Inflammatory macrophage (primary cell): ENCODE results near the gene SPG11.
"Not testable (repeated sequence)": the region's sequence is repeated elsewhere in the genome, so short reads cannot be mapped to it uniquely, and the experiment has no call there.

Source experiments
- DNase-seq, 2 donors: peaks; one replicate each; pipeline ENCODE4 v3.0.0-alpha.2; 2020 to 2022

SPG11 gene

DNA sequence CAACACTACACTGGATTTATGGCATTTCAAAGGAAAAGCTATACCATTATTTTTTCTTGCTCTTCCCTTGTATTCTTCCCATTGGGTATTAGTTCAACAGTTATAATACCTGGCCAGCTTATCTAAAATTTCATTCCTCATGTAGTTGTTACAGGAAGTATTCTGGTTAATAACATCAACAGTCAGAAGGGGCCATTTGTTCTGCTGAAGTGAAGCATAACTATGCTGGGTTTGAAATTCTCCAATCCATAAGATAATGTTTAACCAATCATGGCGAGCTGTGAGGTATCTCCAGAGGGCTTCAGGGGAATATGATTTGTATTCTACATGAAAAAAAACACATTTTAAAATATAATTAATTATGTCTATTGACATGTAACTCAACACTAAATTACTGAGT, 43.4 kb downstream of the SPG11 start:
- DNase-seq = no peak

DNA sequence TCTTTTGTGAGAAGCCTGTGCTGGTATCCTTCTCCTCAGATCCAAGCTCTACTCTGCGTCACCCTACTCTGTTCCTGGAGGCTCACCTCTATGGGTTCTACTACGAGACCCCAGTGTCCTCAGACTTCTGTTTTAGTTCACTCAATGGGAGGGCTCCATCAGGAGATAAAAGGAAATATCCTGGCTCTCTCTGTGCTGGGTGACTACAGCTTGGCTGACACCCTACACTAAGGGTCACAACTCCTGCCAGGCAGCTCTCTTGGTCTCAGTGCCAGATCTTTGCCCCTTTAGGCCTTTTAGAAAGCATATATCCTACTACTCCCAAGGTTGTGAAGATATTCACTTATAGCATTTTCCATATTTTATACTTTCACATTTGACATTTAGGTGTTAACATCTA, 46.5 kb downstream of the SPG11 start:
- DNase-seq = no peak

DNA sequence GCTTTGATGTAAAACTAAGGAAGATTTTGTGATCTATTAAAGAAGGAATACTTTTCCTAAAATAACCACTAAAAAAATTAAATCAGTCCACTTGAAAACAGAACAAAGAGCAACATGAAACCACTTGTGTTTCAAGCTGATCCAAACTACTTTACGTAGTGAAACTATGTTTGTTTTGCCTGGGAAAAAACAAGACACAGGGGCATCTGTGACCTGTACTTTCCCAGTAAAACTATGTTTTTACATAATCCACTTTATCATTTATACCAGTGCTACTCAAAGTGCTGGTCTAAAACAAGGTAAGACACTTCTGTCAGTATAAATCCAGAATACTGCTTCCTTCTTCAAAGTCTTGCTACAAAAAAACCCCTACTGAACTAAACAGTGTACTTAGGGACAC, 56.7 kb downstream of the SPG11 start:
- no peak for DNase-seq

DNA sequence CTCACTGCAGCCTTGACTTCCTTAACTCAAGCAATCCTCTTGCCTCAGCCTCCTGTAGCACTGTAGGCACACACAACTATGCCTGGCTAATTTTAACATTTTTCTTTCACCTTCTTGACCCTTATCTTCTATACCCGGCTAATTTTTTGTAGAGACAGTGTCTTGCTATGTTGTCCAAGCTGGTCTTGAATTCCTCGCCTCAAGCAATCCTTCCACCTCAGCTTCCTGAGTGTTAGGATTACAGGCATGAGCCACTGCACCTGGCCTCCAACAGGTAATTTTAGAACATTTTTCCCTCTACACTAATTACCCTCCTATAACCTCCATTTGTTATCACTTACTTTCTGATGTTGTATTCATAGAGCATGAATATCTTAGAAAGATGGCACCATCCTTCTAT, 60.3 kb downstream of the SPG11 start:
- no peak for DNase-seq

DNA sequence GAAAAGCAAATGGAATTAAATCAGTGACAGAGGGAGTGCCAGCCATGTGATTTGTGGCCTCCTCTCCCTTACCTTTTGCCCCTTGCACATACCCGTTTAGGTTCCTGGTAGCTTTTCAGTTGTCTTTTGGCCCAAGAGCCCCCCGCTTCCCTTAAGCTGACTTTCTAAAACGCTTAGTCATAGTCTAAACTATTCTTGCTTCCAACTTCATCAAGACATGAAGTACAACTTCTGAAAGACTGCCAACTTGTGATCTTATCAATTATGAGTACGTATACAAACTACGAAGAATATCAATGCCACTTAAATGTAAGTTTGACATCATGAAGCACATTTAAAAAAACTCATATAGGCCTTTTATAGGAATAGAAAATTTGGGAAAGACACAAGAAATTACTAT, 64.6 kb downstream of the SPG11 start:
- DNase-seq = no peak

DNA sequence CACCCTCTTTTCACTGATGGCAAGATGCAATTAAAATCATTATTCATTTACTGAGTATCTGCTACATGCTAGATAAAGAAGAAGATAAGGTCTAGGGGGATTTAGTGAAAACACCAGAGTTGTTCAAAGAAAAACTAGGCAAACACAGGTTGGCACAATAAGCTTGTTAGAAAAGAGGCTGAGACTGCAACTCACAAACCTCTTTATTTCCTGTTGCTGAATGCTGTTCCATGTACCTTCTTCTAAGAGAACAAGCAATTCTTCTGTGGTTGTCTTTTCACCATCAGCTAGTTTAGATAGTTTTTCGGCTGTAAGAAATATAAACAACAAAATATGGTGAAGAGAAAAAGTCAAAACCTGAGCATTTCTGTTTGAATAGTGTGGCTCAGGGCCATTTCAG, 65.4 kb downstream of the SPG11 start:
- DNase-seq = no peak

DNA sequence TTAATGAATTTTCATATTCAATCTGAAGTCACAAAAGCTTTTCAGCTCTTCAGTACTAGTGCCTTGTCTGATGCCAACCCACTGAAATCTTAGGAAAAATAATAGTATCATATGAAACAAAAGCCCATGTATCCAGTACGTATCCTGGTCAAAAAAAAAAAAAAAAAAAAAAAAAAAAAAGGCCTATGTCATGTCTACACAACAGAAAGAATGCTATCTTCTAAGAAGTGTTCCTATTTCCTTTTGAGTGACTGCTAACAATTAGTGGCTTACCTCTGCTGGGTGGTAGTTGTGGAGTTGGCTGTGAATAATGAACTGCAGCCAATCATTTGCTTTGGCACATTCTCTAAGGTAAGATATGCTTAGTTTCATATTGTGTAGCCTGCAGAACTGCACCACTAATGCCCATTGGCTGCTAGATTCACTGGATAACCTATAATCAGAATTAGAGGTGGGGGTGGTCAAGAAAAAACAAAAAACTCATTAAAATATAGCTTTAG, 66.9 kb downstream of the SPG11 start:
- no peak for DNase-seq

DNA sequence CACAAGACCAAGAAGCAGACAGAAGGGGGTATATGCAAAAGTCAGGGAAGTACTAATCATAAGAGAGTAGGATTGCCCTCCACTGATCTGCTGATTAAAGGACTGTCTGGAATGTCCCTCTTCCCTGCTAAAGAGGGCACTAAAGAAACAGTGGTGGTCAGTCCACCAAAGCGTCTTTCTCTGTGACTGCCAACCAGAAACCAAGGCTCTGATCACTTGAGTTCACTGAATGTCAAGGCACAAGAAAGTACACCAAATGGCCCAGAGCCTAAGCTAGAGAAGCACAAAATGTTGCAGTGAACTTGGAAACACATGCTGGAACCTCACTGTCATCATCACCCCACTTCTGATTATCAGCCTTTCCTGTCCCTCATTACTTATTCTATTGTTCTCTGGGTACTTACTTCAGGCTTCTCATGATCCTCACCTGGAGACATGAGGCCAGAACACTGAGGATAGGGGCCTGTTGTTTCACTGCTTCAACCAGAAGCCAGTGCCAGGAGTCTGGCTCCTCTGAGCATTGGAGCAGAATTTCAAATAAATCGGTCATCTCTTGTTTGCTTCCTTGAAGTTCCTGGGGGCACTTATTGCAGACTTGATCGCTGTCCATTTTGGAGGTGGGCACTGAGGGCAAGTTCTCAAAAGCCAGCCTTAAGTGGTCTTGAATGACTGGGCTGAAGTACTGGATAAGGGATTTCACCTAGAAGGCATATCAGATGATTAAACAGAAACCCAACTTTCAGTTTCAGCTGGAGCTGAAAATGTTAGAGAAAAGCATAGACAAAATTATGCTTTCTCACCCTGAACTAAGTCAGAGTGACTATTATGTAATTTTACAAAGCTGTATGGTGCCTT, 67.6 kb downstream of the SPG11 start:
- DNase-seq = no peak

DNA sequence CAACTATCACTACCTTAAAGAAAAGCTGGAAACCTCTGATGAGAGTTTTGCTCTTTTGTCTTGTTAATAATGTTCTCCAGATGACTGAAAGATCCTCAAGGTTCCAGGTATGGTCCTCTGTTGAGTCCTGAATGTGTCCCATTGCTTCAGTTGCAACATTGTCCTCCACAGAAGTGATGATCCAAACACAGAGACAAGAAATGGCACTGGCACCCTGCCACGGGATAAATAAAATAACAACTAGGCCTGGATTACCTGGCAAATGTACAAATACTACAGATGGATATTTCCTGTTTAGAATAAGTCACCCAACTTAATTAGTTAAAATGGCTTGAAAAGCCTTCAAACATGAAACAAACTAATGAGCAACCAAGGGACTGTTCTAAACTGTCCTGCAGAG, 68.2 kb downstream of the SPG11 start:
- no peak for DNase-seq

DNA sequence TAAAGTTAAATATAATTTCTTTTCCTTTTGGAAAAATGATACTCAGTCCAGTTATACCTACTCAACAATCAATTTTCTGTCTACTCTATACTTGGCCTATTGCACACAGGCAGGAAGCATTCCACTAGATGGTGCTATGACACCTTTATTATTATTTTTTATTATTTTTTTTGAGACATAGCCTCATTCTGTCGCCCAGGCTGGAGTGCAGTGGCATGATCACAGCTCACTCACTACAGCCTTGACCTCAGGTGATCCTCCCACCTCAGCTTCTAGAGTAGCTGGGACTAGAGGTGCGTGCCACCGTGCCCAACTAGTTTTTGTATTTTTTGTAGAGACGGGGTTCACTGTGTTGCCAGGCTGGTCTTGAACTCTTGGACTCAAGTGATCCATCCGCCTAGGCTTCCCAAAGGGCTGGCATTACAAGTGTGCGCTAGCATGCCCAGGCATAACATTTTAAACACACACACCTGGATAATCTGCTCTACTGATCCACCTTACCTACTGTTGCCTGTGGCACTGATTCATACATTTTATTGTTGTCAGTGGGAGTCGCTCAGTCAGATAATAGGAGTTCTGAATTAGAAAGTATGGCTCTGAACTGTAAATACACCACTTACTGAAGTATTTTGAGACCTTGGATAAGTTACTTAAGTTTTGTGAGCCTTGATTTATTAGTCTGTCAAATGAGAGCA, 70.3 kb downstream of the SPG11 start:
- peak; percentile 21 to 49 for DNase-seq

DNA sequence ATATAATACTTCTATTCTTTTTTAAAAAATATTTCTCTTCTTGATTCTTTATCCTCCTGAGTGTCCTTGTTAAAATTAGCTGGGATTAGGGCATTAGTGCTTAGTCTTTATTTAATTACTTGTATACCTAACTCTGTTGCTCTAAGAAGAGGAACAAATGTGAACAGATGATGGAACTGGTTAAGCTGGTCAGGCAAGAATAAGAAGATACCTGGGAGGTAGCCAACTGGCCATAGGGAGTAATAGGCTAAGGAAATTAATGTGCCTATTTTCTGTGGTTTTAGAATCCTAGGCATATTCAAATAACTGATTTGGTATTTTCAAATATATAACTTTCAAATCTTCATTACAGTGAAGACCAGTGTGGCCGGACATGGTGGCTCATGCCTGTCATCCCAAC, 72.1 kb downstream of the SPG11 start:
- DNase-seq = no peak

DNA sequence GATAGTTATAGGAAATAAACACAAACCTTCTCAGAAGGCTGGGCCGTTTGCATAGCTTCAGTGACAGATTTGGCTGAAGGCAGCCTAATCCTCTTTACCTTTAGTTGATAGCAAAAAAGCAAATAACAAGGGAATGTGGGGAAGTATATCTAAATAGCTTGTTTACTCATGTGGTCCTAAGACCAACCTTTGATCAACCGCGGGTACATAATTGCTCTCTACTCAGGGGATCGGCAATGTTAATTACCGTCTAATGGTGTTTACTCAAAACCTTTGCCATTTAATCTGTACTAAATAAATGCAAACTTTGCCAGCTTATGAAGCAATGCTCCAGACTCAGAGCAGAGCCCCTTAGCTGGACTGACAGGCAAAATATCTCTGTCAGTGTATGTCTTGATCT, 74.9 kb downstream of the SPG11 start:
- no peak for DNase-seq

DNA sequence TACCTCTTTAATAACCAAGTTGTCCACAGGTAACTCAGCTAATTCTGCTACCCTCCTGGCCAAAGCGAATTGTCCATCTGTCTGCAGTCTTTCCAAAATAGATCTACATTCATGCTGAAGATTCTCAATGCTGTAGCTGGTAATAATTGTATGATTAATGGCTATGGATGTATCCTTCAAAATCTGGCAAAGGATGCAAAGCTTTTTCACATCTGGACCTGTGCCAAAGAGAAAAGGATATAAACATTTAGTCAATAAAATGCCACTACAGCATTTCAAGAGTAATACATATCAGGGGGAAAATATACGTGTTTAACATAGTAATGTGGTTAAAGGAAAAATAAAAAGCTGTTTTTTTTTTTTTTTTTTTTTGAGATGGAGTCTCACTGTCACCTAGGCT, 77.8 kb downstream of the SPG11 start:
- no peak for DNase-seq

DNA sequence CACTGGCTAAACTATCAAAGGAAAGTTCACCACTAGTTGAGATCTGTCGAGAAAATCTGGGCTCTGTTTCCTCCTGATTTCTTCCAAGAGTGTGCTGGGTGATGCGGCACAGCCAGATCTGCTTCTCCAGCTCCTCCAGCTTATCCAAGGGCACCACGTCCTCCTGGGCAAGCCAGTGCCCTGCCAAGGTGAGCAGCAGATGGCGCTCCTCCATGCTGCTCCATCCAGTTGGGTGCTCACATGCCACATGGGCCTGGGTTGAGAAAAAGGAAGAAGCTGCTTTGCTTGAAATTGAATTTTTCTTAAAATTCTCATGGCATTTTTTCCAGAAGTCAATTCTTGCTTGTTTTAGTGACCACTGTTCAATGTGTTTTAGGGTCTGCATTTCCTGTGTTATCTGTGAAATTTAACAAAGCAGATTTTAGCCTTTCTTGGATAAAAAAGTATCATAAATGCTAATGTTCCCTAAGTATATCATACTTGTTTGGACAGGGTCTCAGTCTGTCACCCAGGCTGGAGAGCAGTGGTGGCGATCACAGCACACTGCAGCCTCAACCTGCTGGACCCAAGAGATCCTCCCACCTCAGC, 79.2 kb downstream of the SPG11 start:
- peak; percentile 10 to 47 for DNase-seq

DNA sequence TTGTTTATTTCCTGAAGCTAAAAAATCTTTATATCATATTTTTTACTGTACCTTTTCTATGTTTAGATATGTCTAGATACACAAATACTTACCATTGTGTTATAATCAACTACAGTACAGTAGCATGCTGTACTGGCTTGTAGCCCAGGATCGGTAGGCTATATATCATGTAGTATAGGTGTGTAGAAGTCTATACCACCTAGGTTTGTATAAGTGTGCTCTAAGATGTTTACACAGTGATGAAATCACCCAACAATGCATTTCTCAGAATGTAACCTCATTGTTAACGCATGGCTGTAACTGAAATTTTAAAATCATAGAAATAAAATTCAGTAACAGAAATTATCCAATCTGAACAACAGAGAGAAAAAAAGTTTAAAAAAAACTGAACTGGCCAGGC, 83.4 kb downstream of the SPG11 start:
- no peak for DNase-seq

DNA sequence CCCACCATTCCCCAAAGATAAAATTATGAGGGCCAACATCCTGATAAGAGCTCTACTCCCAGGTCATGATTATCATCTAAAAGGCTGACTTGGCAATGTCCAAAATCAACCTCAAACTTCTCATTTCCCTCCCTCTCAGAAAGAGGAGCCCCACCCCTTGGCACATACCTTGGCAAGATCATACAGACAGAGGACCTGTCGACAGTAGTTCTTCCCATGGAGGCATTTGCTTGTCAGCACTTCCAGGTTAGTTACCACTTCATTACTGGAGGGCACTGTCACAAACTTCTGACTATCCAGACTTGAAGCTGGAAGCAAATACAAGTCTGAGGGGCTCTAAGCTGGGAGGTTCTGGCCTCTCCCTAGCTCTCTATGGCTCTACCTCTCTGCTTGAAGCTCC, 88.7 kb downstream of the SPG11 start:
- no peak for DNase-seq

DNA sequence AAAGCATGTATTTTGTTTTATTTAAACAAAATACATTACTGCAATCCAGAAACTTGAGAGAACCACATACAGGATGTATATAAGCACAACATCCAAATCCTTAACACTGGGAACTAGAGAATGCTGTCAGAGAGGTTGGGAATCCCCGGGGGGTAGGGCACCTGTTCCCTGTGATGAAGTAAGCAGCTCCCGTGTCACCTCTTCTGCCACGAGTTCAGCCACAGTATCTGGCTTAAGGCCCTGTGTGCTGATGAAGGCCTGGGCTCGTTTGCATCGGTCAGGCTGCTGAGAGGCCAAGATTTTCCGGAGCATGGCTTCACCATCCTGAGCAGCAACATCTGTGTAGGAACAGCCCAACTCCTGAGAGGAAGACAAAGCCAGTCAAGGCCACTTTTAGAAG, 90.1 kb downstream of the SPG11 start:
- no peak for DNase-seq

DNA sequence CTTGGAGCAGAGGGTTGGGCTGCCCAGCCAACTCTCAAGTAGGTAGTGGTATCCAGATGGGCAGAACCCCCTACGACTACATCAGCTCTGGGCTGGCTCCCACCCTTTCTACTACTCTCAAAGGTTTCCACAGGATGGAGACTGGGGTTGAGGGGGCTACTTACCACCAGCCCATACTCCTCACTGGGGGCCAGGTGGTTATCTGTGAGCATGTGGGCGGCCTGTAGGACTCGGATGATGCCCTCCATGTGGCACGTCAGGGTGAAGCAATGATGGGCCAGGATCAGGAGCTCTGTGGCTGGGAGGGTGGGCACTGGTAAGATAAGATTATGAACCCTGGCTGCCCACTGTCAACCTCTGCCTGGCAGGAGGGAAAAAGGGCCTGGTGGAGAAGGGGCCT, 93.1 kb downstream of the SPG11 start:
- DNase-seq = no peak

DNA sequence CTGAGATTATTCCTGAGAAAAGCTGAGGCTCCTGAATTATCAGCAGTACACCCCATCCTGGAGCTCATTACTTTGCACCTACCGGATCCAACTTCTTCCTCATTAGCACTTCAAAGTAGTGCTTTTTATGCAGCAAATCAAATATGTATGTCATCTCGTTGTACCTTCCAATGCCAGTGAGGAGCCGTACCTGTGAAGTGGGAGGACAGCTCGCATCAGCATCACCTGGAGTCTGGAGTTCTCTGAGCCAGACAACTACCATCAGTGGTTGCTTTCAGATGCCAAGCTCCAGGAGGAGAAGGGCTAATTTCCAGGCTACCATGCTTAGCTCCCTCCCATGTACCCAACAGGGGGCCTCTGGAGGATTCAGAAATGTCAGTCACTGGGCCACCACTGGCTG, 94.1 kb downstream of the SPG11 start:
- no peak for DNase-seq

DNA sequence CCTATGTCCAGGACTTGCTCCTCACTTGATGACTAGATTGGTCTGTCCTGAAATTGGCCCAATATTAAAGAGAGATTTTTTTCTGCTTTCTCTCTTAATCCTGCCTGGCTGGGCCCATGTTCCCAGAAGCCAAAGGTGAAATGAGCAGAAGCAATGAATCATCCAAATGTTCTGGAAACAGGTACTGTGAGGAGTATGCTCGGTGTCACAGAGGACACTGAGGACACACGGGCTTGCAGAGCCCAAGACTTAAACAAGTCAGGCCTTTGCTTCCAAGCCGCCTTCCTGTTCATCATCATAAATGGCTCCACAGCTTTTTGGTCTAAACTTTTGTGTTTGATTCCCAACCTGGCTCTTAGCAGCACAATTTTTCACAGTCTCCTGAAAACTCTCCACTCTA, 95.1 kb downstream of the SPG11 start:
- DNase-seq = no peak

DNA sequence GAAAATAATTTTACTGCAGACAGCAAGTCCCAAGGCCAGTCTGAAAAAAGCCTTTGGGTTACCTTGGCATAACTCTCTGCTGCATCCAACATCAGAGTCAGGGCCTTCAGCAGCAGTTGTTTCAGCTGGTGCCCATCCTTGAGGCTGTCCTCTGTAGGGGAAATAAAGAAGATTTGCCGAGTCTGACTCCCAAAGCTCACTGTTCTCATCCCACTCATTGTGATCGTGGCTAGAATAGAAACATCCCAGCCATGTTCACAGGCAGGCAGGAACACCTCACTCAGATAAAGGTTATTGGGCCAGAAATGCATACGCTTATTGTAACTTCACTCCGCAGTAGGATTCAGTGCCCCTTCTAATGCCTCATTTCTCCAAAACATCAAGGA, 97.3 kb downstream of the SPG11 start:
- DNase-seq = no peak

DNA sequence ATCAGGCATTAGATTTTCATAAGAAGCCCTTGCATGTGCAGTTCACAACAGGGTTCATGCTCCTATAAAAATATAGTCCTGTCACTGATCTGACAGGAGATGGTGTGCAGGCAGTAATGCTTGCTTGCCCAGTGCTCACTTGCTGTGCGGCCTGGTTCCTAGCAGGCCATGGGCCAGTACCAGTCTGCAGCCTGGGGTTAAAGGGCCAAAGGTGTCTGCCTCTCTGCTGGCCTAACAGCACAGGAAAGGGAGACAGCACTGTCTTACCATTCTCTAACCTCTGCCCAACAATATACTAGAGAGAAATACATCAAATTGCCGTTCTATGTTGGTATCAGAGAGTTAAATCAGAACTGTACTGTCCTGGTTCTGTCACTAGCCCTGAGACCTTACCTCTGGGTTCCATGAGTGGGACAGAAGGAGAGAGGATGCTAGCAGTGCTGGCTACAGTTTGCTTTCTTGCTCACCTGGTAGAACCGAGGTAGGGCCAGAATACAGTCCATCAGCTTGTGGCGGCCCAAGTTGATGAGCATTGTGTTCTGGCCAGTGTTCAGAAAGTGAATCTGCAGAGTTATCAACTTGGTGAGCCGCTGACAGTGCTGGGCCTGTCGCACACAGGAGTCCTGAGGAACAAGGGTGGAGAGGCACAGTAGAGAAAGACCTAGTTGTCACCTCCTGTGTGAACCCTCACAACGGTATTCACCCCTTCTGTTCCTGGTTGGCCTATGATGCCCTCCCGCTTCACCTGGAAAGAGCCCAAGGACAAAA, 97.9 kb downstream of the SPG11 start:
- DNase-seq = no peak

DNA sequence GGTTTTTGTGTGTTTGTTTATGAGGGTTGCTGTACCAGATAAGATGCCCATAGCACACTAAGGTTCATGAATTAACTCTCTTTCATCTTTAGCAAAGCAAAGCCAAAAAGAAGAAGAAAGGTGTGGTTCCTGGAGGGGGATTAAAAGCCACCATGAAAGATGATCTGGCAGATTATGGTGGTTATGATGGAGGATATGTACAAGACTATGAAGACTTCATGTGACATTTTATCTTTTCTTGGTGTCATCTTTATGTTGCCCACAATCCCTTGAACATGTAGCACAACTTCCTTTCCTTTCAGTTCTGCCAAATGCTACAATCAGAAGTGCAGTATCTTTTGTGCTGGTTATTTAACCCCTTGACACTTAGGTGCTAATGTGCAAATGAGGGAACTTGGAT, 102.5 kb downstream of the SPG11 start:
- DNase-seq = not testable (repeated sequence)
